Smooth muscle cell of the brain vasculature (primary cell): ENCODE data around the gene PLCH1.
"Not testable (repeated sequence)": the region's sequence is repeated elsewhere in the genome, so short reads cannot be mapped to it uniquely, and the experiment has no call there.

Source experiments
- DNase-seq: peaks from one replicate; pipeline ENCODE4 v3.0.0-alpha.2; 2012; ENCODE audit warnings: low read depth, low spot score

PLCH1 gene

GRCh38 chr3:155418407-155418806, 326.5 kb downstream of the PLCH1 start:
- DNase-seq: no peak

GRCh38 chr3:155417119-155417517, 327.8 kb downstream of the PLCH1 start:
- DNase-seq: no peak

- DNase-seq: no peak
Observed at GRCh38 chr3:155416500-155417118, 328.3 kb downstream of the PLCH1 start.

- DNase-seq: no peak
Observed at GRCh38 chr3:155412904-155413303, 332.0 kb downstream of the PLCH1 start.

GRCh38 chr3:155411500-155412223, 333.2 kb downstream of the PLCH1 start:
- no peak for DNase-seq

- no peak for DNase-seq
Observed at GRCh38 chr3:155409336-155409735, 335.5 kb downstream of the PLCH1 start.

GRCh38 chr3:155407971-155408370, 336.9 kb downstream of the PLCH1 start:
- no peak for DNase-seq

GRCh38 chr3:155407331-155407730, 337.5 kb downstream of the PLCH1 start:
- no peak for DNase-seq

GRCh38 chr3:155404486-155404885, 340.4 kb downstream of the PLCH1 start:
- DNase-seq: no peak

- DNase-seq: no peak
Observed at GRCh38 chr3:155402656-155403055, 342.2 kb downstream of the PLCH1 start.

GRCh38 chr3:155398046-155398445, 346.8 kb downstream of the PLCH1 start:
- DNase-seq: no peak

GRCh38 chr3:155394896-155395295, 350.0 kb downstream of the PLCH1 start:
- DNase-seq: not testable (repeated sequence)

- DNase-seq: no peak
Observed at GRCh38 chr3:155394240-155394639, 350.6 kb downstream of the PLCH1 start.

GRCh38 chr3:155393316-155393715, 351.6 kb downstream of the PLCH1 start:
- DNase-seq: no peak

- DNase-seq: no peak
Observed at GRCh38 chr3:155392138-155392537, 352.7 kb downstream of the PLCH1 start.

GRCh38 chr3:155391551-155391958, 353.3 kb downstream of the PLCH1 start:
- DNase-seq: no peak

- DNase-seq: no peak
Observed at GRCh38 chr3:155391104-155391503, 353.8 kb downstream of the PLCH1 start.

GRCh38 chr3:155390351-155390750, 354.5 kb downstream of the PLCH1 start:
- no peak for DNase-seq

GRCh38 chr3:155388417-155388816, 356.5 kb downstream of the PLCH1 start:
- no peak for DNase-seq

GRCh38 chr3:155387571-155387970, 357.3 kb downstream of the PLCH1 start:
- no peak for DNase-seq

- DNase-seq: no peak
Observed at GRCh38 chr3:155386919-155387318, 358.0 kb downstream of the PLCH1 start.

GRCh38 chr3:155385896-155386625, 358.8 kb downstream of the PLCH1 start:
- no peak for DNase-seq
